Gastroesophageal sphincter (tissue), 4 donors: ENCODE measurements around the gene SFPQ. TPM values are rescaled to one million over a fixed set of nuclear protein-coding genes. Genes with fewer than 3 reads are reported as not detected.

Experiments used
- ATAC-seq: fragments of 150-250 bp; one replicate; pipeline ENCODE4 v1.9.1; 2016; ENCODE audit warnings: mild to moderate bottlenecking, moderate library complexity
- H3K27ac ChIP-seq, 4 donors: fragments of 200-600 bp; sonication (generic) in 3 of 4; 1 replicate in 3 of 4; 2 replicates in 1 of 4; pipeline ENCODE4 v1.5.1; 2016 to 2019
- H3K27me3 ChIP-seq: fragments of 200-600 bp; sonication (generic); one replicate; pipeline ENCODE4 v1.5.1; 2019
- H3K36me3 ChIP-seq, 2 donors: fragments of 200-600 bp; sonication (generic); one replicate each; pipeline ENCODE4 v1.5.1; 2019; ENCODE audit warnings: control low read depth in 1 of 2
- H3K4me1 ChIP-seq, 3 donors: fragments of 200-600 bp; sonication (generic); 1 replicate in 2 of 3; 2 replicates in 1 of 3; pipeline ENCODE4 v1.5.1; 2016 to 2019; ENCODE audit warnings: control low read depth in 2 of 3
- H3K4me3 ChIP-seq, 2 donors: fragments of 200-600 bp; sonication (generic); one replicate each; pipeline ENCODE4 v1.5.1; 2019; ENCODE audit warnings: mild to moderate bottlenecking in 1 of 2, moderate library complexity in 1 of 2
- H3K9me3 ChIP-seq, 3 donors: fragments of 200-600 bp; sonication (generic); one replicate each; pipeline ENCODE4 v1.5.1; 2017 to 2019; ENCODE audit warnings: control low read depth in 2 of 3
- CTCF ChIP-seq, 4 experiments: fragments of 200-600 bp in 2 of 4; fragments of 450-650 bp in 2 of 4; sonication (generic) in 1 of 4; IDR thresholded peaks; one replicate each; pipeline ENCODE4 v1.5.1; 2017 to 2019; ENCODE audit warnings: antibody characterized with exemption in 4 of 4, mild to moderate bottlenecking in 2 of 4, moderate library complexity in 2 of 4
- EP300 ChIP-seq: sonication (generic); formaldehyde crosslinking; IDR thresholded peaks from one replicate; pipeline ENCODE4 v1.6.1; 2017; ENCODE audit warnings: antibody characterized with exemption, mild to moderate bottlenecking
- POLR2A ChIP-seq, 2 donors: fragments of 450-650 bp; IDR thresholded peaks; one replicate each; pipeline ENCODE4 v1.6.1; 2017; ENCODE audit warnings: antibody characterized with exemption in 2 of 2, mild to moderate bottlenecking in 2 of 2, moderate library complexity in 1 of 2
- POLR2AphosphoS5 ChIP-seq: sonication (generic); formaldehyde crosslinking; IDR thresholded peaks from one replicate; pipeline ENCODE4 v1.6.1; 2017; ENCODE audit warnings: antibody characterized with exemption
- WGBS, 2 donors: methylation state at CpG; one replicate each; pipeline ENCODE4 v1.1.5; 2018; ENCODE audit warnings: low coverage in 1 of 2; 5-methylcytosine and 5-hydroxymethylcytosine counted together
- total RNA-seq, 4 donors: library from RNA; depleted of rRNA; stranded (reverse); fragments of >200 nt; gene quantifications; one replicate each; pipeline ENCODE4 v1.1.0, GENCODE V29; 2016

The SFPQ gene
- total RNA-seq, 4 donors from 2014 or later, result 86.4 to 239 (median 146) TPM

DNA sequence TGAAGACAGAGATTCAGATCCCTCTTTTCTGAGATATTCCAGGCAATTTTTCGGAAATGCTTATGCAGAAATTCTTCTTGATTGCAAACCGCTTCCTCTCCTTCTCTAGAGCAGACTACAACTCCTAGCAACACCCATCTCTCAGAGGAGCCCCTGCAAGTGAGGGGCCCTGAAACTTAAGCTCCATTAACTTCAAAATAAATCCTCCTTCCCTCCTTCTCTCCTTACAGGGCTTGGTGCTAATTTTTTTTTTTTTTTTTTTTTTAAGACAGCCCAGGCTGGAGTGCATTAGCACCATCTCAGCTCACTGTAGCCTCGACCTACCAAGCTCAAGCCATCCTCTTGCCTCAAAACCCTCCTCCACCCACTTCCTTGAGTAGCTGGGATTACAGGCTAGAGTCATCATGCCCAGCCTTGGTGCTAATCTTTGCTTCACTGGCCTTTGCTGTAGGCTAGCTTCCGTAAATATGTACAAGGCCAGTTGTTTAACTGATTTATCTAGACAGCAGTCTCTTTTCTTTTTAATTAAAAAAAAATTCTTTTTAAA is 30.2 kb upstream of the SFPQ start:
- WGBS, 2 donors, result 54% methylated on average over 4 of the region's 4 CpGs; no CpG with 5 or more reads in 1 of the 2 donors
- Histone ChIP-seq H3K36me3 (no peaks in the 10 kb centered on the region), H3K4me3 (no peak overlapping the region), H3K9me3 (no peaks in the 10 kb centered on the region), H3K4me1 (peaks cover 0 to 23% (median 0%) of the 10 kb centered on the region in 3 donors), H3K27me3 (no peaks in the 10 kb centered on the region), H3K27ac (peak overlapping the region in 1 of 4 donors; percentile 41)
- no peak for ATAC-seq
- no peak for TF ChIP-seq POLR2A (IDR thresholded peaks at IDR 0.05)
- TF ChIP-seq CTCF (IDR thresholded peaks at IDR 0.05), result no peak
- no peak for TF ChIP-seq POLR2AphosphoS5
- TF ChIP-seq EP300, result no peak

- TF ChIP-seq EP300, result no peak
- TF ChIP-seq POLR2AphosphoS5, result peak; percentile 44
- no peak for TF ChIP-seq CTCF (IDR thresholded peaks at IDR 0.05)
- TF ChIP-seq POLR2A (IDR thresholded peaks at IDR 0.05), result no peak
- 28 to 36% methylated on average over 5 to 6 of the region's 6 CpGs for WGBS, 2 donors
- Histone ChIP-seq H3K36me3 (no peaks in the 10 kb centered on the region), H3K9me3 (no peaks in the 10 kb centered on the region), H3K4me3 (no peak overlapping the region), H3K4me1 (peaks cover 0 to 23% (median 0%) of the 10 kb centered on the region in 3 donors), H3K27ac (peak overlapping the region in 2 of 4 donors; percentile 38 to 41), H3K27me3 (no peaks in the 10 kb centered on the region)
- ATAC-seq, result peak; percentile 72
Measured at GRCh38 chr1:35222322-35223083, 29.6 kb upstream of the SFPQ start.

DNA sequence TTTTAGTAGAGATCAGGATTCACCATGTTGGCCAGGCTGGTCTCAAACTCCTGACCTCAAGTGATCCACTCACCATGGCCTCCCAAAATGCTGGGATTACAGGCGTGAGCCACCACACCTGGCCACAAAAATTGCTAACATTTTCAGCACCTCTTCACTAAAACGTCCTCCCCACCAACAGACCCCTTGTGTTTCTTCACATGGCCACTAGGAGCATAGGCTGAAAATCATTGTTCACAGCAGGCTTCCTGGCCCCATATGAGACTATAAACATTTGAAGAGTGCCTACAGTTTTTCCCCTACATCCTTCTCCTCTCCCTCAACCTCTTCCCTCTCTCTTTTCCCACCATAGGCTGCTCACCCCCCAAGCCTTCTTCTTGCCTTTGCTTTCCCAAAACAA is 28.0 kb upstream of the SFPQ start:
- 13 to 64% methylated on average over 1 to 2 of the region's 2 CpGs for WGBS, 2 donors
- Histone ChIP-seq H3K4me1 (peaks cover 0 to 23% (median 0%) of the 10 kb centered on the region in 3 donors), H3K9me3 (no peaks in the 10 kb centered on the region), H3K36me3 (no peaks in the 10 kb centered on the region), H3K27ac (no peak overlapping the region), H3K4me3 (no peak overlapping the region), H3K27me3 (no peaks in the 10 kb centered on the region)
- TF ChIP-seq POLR2AphosphoS5, result no peak
- TF ChIP-seq EP300, result no peak
- peak in 1 of 4 experiments; percentile 12 for TF ChIP-seq CTCF (IDR thresholded peaks at IDR 0.05)
- no peak for ATAC-seq

- H3K36me3 ChIP-seq, result no peaks in the 10 kb centered on the region
- H3K27me3 ChIP-seq, result no peaks in the 10 kb centered on the region
- WGBS, 2 donors, result 14 to 25% methylated on average over 2 to 3 of the region's 3 CpGs
- peak overlapping the region in 1 of 4 donors; percentile 29 for H3K27ac ChIP-seq
- ATAC-seq, result peak; percentile 81
- no peak for TF ChIP-seq POLR2AphosphoS5
- no peak for TF ChIP-seq EP300
- TF ChIP-seq POLR2A (IDR thresholded peaks at IDR 0.05), result no peak
- no peak for TF ChIP-seq CTCF (IDR thresholded peaks at IDR 0.05)
- no peak overlapping the region for H3K4me3 ChIP-seq
- H3K9me3 ChIP-seq, result no peaks in the 10 kb centered on the region
- H3K4me1 ChIP-seq, result peaks cover 0 to 4% (median 0%) of the 10 kb centered on the region in 3 donors
Measured at GRCh38 chr1:35215346-35215745, 22.4 kb upstream of the SFPQ start.

DNA sequence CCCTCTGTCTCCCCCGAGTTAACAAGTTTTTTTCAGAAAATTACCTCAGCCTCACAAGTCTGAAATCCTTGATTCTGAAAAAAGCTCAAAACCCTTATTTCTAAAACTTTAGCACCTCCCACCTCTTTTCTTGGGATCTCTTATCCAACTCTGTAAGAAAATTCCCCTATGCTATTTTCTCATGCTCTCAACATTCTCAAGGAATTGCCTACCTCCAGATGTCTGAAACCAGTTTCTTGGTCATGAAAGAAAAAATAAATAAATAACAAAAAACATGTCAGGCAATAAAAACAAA is 18.1 kb upstream of the SFPQ start:
- 22 to 86% methylated on average over 1 of the region's 1 CpG for WGBS, 2 donors
- TF ChIP-seq POLR2AphosphoS5, result no peak
- no peak for TF ChIP-seq CTCF (IDR thresholded peaks at IDR 0.05)
- TF ChIP-seq EP300, result no peak
- no peak for TF ChIP-seq POLR2A (IDR thresholded peaks at IDR 0.05)
- Histone ChIP-seq H3K4me1 (peaks cover 0 to 4% (median 0%) of the 10 kb centered on the region in 3 donors), H3K9me3 (no peaks in the 10 kb centered on the region), H3K36me3 (no peaks in the 10 kb centered on the region), H3K27me3 (no peaks in the 10 kb centered on the region), H3K27ac (no peak overlapping the region), H3K4me3 (no peak overlapping the region)
- no peak for ATAC-seq
